Fibroblast of lung (primary cell): Measurements from ENCODE around the gene PCK2.

Experiments used
- EZH2 ChIP-seq: IDR thresholded peaks from 2 replicates; pipeline ENCODE4 v1.5.1; 2012; ENCODE audit warnings: low read length, control low read depth, mild to moderate bottlenecking; ENCODE audit errors: missing control alignments
- TF ChIP-seq, protein P1 (sequence below), 2 donors: IDR thresholded peaks in 1 of 2; conservative IDR thresholded peaks in 1 of 2; 1 replicate in 1 of 2; 2 replicates in 1 of 2; pipeline ENCODE4 v1.5.1; 2011 to 2012; ENCODE audit warnings: low read length in 2 of 2, control low read depth in 1 of 2, inconsistent platforms in 1 of 2, low read depth in 1 of 2, mild to moderate bottlenecking in 1 of 2

DNA sequence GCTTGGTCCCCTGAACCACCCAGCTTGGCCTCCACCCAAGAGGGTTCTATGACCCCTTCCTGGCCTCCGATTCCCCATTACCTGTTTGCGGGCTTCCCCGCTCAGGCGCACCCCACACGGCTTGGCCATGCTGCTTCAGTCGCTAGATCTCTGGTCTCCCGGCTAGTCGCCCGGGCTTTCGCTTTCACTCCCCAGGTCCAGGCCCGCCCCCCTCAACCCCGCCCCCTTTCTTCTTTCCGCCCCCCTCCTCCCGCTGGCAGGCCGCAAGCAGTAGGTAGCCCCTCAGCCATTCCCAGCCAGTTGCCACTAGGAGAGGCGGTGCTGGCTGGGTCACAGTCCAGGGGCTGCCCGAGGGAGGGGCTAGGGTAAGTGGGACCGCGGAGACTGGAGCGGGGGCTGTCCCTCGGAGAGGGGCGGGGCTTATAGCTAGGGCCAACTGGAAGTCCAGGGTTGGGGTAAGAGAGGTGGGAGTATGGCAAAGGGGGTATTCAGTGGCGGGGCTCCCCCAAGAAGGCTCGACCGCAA is 52.4 kb downstream of the PCK2 start, which contains the start of gene PSME2:
- TF ChIP-seq EZH2: no peak
- TF ChIP-seq, protein P1, sequence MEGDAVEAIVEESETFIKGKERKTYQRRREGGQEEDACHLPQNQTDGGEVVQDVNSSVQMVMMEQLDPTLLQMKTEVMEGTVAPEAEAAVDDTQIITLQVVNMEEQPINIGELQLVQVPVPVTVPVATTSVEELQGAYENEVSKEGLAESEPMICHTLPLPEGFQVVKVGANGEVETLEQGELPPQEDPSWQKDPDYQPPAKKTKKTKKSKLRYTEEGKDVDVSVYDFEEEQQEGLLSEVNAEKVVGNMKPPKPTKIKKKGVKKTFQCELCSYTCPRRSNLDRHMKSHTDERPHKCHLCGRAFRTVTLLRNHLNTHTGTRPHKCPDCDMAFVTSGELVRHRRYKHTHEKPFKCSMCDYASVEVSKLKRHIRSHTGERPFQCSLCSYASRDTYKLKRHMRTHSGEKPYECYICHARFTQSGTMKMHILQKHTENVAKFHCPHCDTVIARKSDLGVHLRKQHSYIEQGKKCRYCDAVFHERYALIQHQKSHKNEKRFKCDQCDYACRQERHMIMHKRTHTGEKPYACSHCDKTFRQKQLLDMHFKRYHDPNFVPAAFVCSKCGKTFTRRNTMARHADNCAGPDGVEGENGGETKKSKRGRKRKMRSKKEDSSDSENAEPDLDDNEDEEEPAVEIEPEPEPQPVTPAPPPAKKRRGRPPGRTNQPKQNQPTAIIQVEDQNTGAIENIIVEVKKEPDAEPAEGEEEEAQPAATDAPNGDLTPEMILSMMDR (conservative IDR thresholded peaks at IDR 0.05 in 1 of 2, IDR thresholded peaks at IDR 0.05 in 1 of 2; ENCODE audit: low read depth in 1 of 2, low read length in 2 of 2): no peak
